Diencephalon (tissue), 1 donor: Measurements from ENCODE around the gene COX6B2. TPM values are rescaled to one million over a fixed set of nuclear protein-coding genes. Genes with fewer than 3 reads are reported as not detected.

Experiments
- total RNA-seq: library from RNA; depleted of rRNA; stranded (reverse); fragments of >200 nt; gene quantifications from one replicate; pipeline ENCODE4 v1.2.3, GENCODE V29; 2014

Gene COX6B2, protein sequence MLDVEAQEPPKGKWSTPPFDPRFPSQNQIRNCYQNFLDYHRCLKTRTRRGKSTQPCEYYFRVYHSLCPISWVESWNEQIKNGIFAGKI
- 0.92 TPM for total RNA-seq

DNA sequence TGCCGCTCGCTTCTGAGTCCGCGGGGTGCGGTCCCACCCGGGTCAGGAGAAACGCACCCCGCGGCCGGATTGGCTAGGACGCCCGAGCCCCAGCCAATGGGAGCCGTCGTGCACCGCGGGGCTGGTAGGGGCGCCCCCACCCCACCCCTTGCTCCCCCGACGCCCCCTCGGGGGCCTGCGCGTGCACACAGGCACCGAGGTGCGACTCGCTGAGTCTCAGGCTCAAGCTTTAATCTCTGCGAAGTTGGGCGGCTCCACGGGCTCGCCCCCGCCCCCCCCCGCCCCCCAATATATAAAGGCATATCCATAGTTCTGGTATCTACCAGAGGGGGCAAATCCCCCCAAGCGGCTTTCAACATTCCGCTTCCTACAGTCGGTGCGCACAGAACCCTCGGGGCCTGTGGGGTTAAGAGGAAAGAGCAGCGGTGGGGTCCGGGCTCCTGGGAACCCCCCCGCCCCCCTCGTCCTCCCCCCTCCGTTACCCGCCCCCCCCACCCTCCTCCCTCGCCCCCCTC lies at the start of gene COX6B2:
Gene COX6B2 (minus strand): TSS at position 22 of the 515 bp plus-strand sequence. CDS start 198 bp downstream, outside the sequence.

GRCh38 chr19:55385724-55386492 lies 31.4 kb upstream of the COX6B2 start, which contains the start of gene RPL28:
Gene RPL28, plus strand, starts transcription at chr19:55385932. Its CDS starts 426 bp downstream, at chr19:55386358.

GRCh38 chr19:55384131-55384919 lies 29.8 kb upstream of the COX6B2 start, which contains the start of gene TMEM238:
Gene TMEM238, minus strand, starts transcription at chr19:55384292. Its CDS starts 33 bp downstream, at chr19:55384259.

GRCh38 chr19:55376241-55376933 lies 21.9 kb upstream of the COX6B2 start, which contains the start of gene TMEM190:
Gene TMEM190, plus strand, starts transcription at chr19:55376826. Its CDS starts 28 bp downstream, at chr19:55376854.

GRCh38 chr19:55370305-55370988 lies 15.9 kb upstream of the COX6B2 start, which contains the start of gene IL11:
Gene IL11, minus strand, starts transcription at chr19:55370463. Its CDS starts 153 bp downstream, at chr19:55370310.

DNA sequence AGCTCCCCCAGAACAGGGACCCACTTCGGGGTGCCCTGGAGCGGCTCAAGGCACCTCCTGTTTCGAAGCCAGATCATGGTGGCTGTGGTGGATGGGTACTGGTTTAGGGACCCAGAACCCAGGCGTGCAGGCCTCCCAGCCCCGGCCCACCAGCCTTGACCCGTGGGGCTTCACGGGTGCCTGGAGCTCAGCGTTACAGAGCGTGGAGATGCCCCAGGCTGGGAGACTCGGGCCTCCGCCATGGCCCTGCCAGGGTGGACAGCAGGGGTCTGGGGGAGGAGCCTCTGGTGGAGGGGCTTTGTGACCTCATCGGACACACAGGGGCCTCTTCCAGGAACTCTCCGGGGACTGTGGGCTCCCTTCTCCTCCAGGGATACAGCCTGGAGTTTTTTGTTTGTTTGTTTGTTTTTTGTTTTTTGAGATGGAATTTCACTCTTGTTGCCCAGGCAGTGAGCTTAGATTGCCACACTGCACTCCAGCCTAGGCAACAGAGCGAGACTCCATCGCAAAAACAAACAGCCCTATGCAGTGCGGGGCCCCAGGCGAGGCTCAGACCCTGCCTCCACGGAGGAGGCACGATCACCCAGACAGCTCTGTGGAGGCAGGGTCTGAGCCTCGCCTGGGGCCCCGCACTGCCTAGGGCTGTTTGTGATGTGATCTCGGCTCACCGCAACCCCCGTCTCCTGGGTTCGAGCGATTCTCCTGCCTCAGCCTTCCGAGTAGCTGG lies 8.6 kb upstream of the COX6B2 start, which contains the start of gene GARIN5B:
Gene GARIN5B (minus strand): TSS at position 271 of the 727 bp plus-strand sequence. CDS start 194 bp downstream, at position 77.

DNA sequence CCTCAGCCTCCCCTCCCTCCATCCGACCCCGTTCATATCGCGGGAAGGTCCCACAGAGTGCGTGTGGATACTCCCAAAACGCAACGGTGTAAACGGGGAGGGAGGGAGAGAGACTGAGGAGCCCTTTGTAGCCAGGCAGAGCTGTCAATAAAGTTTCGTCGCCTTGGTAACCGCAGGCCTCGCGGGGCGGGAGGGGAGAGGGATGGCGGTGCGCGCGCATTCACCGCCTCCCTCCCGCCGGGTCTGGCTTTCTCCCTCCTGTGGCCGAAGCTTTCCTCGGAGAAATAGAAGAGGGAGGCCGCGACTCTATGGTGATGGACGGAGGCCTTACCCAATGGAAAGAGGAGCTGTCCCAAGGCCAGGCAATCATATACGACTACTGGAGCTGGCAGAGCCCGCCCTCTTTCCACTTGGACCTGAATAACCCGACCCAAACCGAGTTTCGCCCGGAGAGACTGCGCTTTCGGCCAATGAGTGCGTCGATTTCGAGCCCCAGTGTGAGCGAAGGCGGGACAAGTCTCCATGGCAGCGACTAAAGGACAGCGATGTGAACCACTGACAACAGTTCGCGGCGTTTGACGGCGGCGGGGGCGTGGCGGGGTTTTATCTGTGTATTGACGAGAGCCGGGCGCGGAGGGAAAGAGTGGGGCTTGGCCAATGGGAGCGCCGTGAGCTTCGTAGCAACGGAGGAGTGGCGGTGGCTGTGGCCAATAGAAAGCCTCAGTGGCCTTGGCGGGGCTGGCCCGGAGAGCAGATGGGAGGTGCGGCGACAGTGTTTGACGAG lies 15.2 kb downstream of the COX6B2 start, which contains the start of gene KMT5C:
Gene KMT5C (plus strand): TSS at position 772 of the 784 bp plus-strand sequence. CDS start 2,061 bp downstream, outside the sequence.

DNA sequence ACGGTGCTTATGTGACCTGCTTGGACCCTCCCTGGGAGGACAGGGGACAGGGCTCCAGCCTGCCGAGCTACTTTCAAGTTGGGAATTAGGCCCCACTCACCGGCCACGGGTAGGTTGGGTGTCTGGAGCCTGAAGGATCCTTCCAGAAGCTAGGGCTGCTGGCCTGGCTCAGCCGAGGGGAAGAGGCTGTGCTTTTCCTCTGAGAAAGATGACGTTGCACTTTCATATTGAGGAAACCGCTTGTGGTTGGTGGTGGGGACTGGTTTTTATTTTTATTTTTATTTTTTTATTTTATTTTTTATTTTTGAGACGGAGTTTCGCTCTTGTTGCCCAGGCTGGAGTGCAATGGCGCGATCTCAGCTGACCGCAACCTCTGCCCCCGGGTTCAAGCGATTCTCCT lies 29.3 kb downstream of the COX6B2 start, which contains the start of gene TMEM150B:
Gene TMEM150B (minus strand): TSS at position 170 of the 400 bp plus-strand sequence. CDS start 4,305 bp downstream, outside the sequence.

Other genes starting within 250 kb of the COX6B2 start
- 16.1 TPM for gene PPP1R12C, start 237.1 kb downstream of the COX6B2 start, total RNA-seq
- gene TNNT1, start 205.5 kb downstream of the COX6B2 start, total RNA-seq: 20.5 TPM
- 3.5 TPM for gene TNNI3, start 197.0 kb downstream of the COX6B2 start, total RNA-seq
- 3.9 TPM for gene DNAAF3, start 188.1 kb downstream of the COX6B2 start, total RNA-seq
- 67.4 TPM for gene SYT5, start 174.4 kb downstream of the COX6B2 start, total RNA-seq
- 0.69 TPM for gene PTPRH, start 145.2 kb downstream of the COX6B2 start, total RNA-seq
- 0.92 TPM for gene TMEM86B, start 126.0 kb downstream of the COX6B2 start, total RNA-seq
- 23.1 TPM for gene PPP6R1, start 95.7 kb downstream of the COX6B2 start, total RNA-seq
- 29.8 TPM for gene HSPBP1, start 74.6 kb downstream of the COX6B2 start, total RNA-seq
- 111 TPM for gene BRSK1, start 70.7 kb downstream of the COX6B2 start, total RNA-seq
- gene TMEM150B, start 29.4 kb downstream of the COX6B2 start, total RNA-seq: not detected
- gene KMT5C, start 14.8 kb downstream of the COX6B2 start, total RNA-seq: 11.3 TPM
- gene GARIN5B, start 8.5 kb upstream of the COX6B2 start, total RNA-seq: not detected
- 0.23 TPM for gene IL11, start 15.7 kb upstream of the COX6B2 start, total RNA-seq
- gene TMEM190, start 22.1 kb upstream of the COX6B2 start, total RNA-seq: not detected
- gene TMEM238, start 29.6 kb upstream of the COX6B2 start, total RNA-seq: not detected
- 129 TPM for gene RPL28, start 31.2 kb upstream of the COX6B2 start, total RNA-seq
- gene UBE2S, start 53.1 kb upstream of the COX6B2 start, total RNA-seq: 43.4 TPM
- 4.6 TPM for gene SHISA7, start 88.6 kb upstream of the COX6B2 start, total RNA-seq
- gene ISOC2, start 106.9 kb upstream of the COX6B2 start, total RNA-seq: 20.5 TPM
- gene C19orf85, start 110.0 kb upstream of the COX6B2 start, total RNA-seq: not detected
- 1.6 TPM for gene ZNF628, start 121.9 kb upstream of the COX6B2 start, total RNA-seq
- 20.3 TPM for gene NAT14, start 130.5 kb upstream of the COX6B2 start, total RNA-seq
- gene SSC5D, start 133.7 kb upstream of the COX6B2 start, total RNA-seq: 0.23 TPM
- gene SBK2, start 182.4 kb upstream of the COX6B2 start, total RNA-seq: not detected
- not detected for gene SBK3, start 190.8 kb upstream of the COX6B2 start, total RNA-seq
- gene ZNF579, start 226.1 kb upstream of the COX6B2 start, total RNA-seq: 4.6 TPM
- 5.3 TPM for gene FIZ1, start 244.8 kb upstream of the COX6B2 start, total RNA-seq
- 3.0 TPM for gene ZNF524, start 245.6 kb upstream of the COX6B2 start, total RNA-seq